Fibroblast of the aortic adventitia (primary cell): ENCODE data around the gene MCAT. TPM values are rescaled to one million over a fixed set of nuclear protein-coding genes. Genes with fewer than 3 reads are reported as not detected.

Experiments used
- DNase-seq: peaks from one replicate; pipeline ENCODE4 v3.0.0-alpha.2; 2010; ENCODE audit warnings: low read depth
- H3K4me3 ChIP-seq: 2 replicates; pipeline ENCODE4 v1.5.1; 2011; ENCODE audit warnings: low read depth, mild to moderate bottlenecking, control low read depth, low read length, moderate library complexity
- CTCF ChIP-seq: IDR thresholded peaks from 2 replicates; pipeline ENCODE4 v1.5.1; 2011; ENCODE audit warnings: mild to moderate bottlenecking, low read length, control low read depth, inconsistent platforms; ENCODE audit not compliant: insufficient read depth
- total RNA-seq: library from RNA; depleted of rRNA; stranded (reverse); fragments of >200 nt; gene quantifications from 2 replicates; pipeline ENCODE4 v1.2.3, GENCODE V29; 2012; ENCODE audit warnings: low replicate concordance

Gene MCAT
- total RNA-seq, 1 donor: 12.2 TPM

GRCh38 chr22:43179911-43180195 lies 36.7 kb upstream of the MCAT start:
- no peak for TF ChIP-seq CTCF
- H3K4me3 ChIP-seq: no peak overlapping the region
- no peak for DNase-seq

GRCh38 chr22:43179146-43179910 lies 36.1 kb upstream of the MCAT start:
- TF ChIP-seq CTCF: no peak
- H3K4me3 ChIP-seq: no peak overlapping the region
- no peak for DNase-seq

- DNase-seq: no peak
- H3K4me3 ChIP-seq: no peak overlapping the region
- TF ChIP-seq CTCF: no peak
These were observed 34.3 kb upstream of the MCAT start for GRCh38 chr22:43177479-43177878.

- DNase-seq: no peak
- TF ChIP-seq CTCF: no peak
- no peak overlapping the region for H3K4me3 ChIP-seq
These were observed 32.9 kb upstream of the MCAT start for GRCh38 chr22:43176090-43176489.

- no peak for DNase-seq
- no peak for TF ChIP-seq CTCF
- no peak overlapping the region for H3K4me3 ChIP-seq
These were observed 31.8 kb upstream of the MCAT start for GRCh38 chr22:43174941-43175531.

GRCh38 chr22:43173976-43174720 lies 30.9 kb upstream of the MCAT start:
- DNase-seq: no peak
- no peak overlapping the region for H3K4me3 ChIP-seq
- TF ChIP-seq CTCF: no peak
